ENCODE results near the gene RPL34. TPM values are rescaled to one million over a fixed set of nuclear protein-coding genes. Genes with fewer than 3 reads are reported as not detected.

Gene RPL34
- total RNA-seq, 1 donor from 2014 or later: 1,411 TPM

- peaks cover 5% of the 10 kb centered on the region for H3K9me3 Mint-ChIP-seq
- H3K4me1 Mint-ChIP-seq: no peaks in the 10 kb centered on the region
- no peaks in the 10 kb centered on the region for H3K27me3 Mint-ChIP-seq
- intact Hi-C loops (cut with micrococcal nuclease): no loop called here
- H3K4me3 Mint-ChIP-seq: no peak overlapping the region
- H3K36me3 Mint-ChIP-seq (ENCODE audit: low read depth): peaks cover 11% of the 10 kb centered on the region
- DNase-seq: no peak
- no peak overlapping the region for H3K27ac Mint-ChIP-seq
Observed at GRCh38 chr4:108607079-108607815, 13.1 kb upstream of the RPL34 start.

GRCh38 chr4:108611365-108611764 lies 9.0 kb upstream of the RPL34 start:
- peaks cover 26% of the 10 kb centered on the region for H3K36me3 Mint-ChIP-seq (ENCODE audit: low read depth)
- H3K4me3 Mint-ChIP-seq: no peak overlapping the region
- intact Hi-C loops (cut with micrococcal nuclease): no loop called here
- H3K27ac Mint-ChIP-seq: no peak overlapping the region
- H3K27me3 Mint-ChIP-seq: no peaks in the 10 kb centered on the region
- DNase-seq: no peak
- H3K4me1 Mint-ChIP-seq: peaks cover 2% of the 10 kb centered on the region
- peaks cover 11% of the 10 kb centered on the region for H3K9me3 Mint-ChIP-seq

- Mint-ChIP-seq H3K27me3 (no peaks in the 10 kb centered on the region), H3K4me1 (peaks cover 2% of the 10 kb centered on the region), H3K4me3 (no peak overlapping the region), H3K9me3 (peaks cover 8% of the 10 kb centered on the region), H3K36me3 (ENCODE audit: low read depth) (peaks cover 28% of the 10 kb centered on the region), H3K27ac (no peak overlapping the region)
- no peak for DNase-seq
- intact Hi-C loops (cut with micrococcal nuclease): no loop called here
Observed at GRCh38 chr4:108612365-108612764, 8.0 kb upstream of the RPL34 start.

- H3K36me3 Mint-ChIP-seq (ENCODE audit: low read depth): peaks cover 68% of the 10 kb centered on the region
- H3K4me3 Mint-ChIP-seq: peak overlapping the region; percentile 93
Observed at GRCh38 chr4:108619372-108620100, 840 bp upstream of the RPL34 start.

GRCh38 chr4:108620933-108621905 lies 843 bp downstream of the RPL34 start:
- peaks cover 7% of the 10 kb centered on the region for H3K9me3 Mint-ChIP-seq
- DNase-seq: no peak
- peaks cover 43% of the 10 kb centered on the region for H3K4me1 Mint-ChIP-seq
- H3K4me3 Mint-ChIP-seq: peak overlapping the region; percentile 93
- H3K27me3 Mint-ChIP-seq: no peaks in the 10 kb centered on the region
- peak overlapping the region; percentile 96 for H3K27ac Mint-ChIP-seq
- intact Hi-C loops (cut with micrococcal nuclease): loop anchor here (1.0 to 10.0 kb wide), 7 partner anchors 29 to 1194 kb away; partner anchors contain the start of genes GAR1, HADH, OSTC and PAPSS1
- peaks cover 74% of the 10 kb centered on the region for H3K36me3 Mint-ChIP-seq (ENCODE audit: low read depth)

More at GRCh38 chr4:108619372-108620100, 840 bp upstream of the RPL34 start:
- Mint-ChIP-seq H3K27ac (peak overlapping the region; percentile 96), H3K27me3 (no peaks in the 10 kb centered on the region), H3K9me3 (peaks cover 9% of the 10 kb centered on the region), H3K4me1 (peaks cover 38% of the 10 kb centered on the region)
- peak; percentile 83 for DNase-seq
- intact Hi-C loops (cut with micrococcal nuclease): loop anchor here (1.0 to 10.0 kb wide), 7 partner anchors 31 to 1195 kb away; partner anchors contain the start of genes GAR1, HADH, OSTC and PAPSS1

- no peaks in the 10 kb centered on the region for H3K27me3 Mint-ChIP-seq
- H3K27ac Mint-ChIP-seq: peak overlapping the region; percentile 48
- peaks cover 72% of the 10 kb centered on the region for H3K36me3 Mint-ChIP-seq (ENCODE audit: low read depth)
- peaks cover 4% of the 10 kb centered on the region for H3K9me3 Mint-ChIP-seq
- no peak for DNase-seq
- intact Hi-C loops (cut with micrococcal nuclease): loop anchor here (10.0 kb wide), 1 partner anchor 1193 kb away; the partner anchor contains the start of gene GAR1
- peak overlapping the region; percentile 93 for H3K4me3 Mint-ChIP-seq
- H3K4me1 Mint-ChIP-seq: peaks cover 46% of the 10 kb centered on the region
Observed at GRCh38 chr4:108622022-108622421, 1.6 kb downstream of the RPL34 start.

- H3K9me3 Mint-ChIP-seq: peaks cover 4% of the 10 kb centered on the region
- intact Hi-C loops (cut with micrococcal nuclease): loop anchor here (10.0 kb wide), 1 partner anchor 1192 kb away; the partner anchor contains the start of gene GAR1
- H3K4me3 Mint-ChIP-seq: peak overlapping the region; percentile 93
- H3K36me3 Mint-ChIP-seq (ENCODE audit: low read depth): peaks cover 73% of the 10 kb centered on the region
- H3K4me1 Mint-ChIP-seq: peaks cover 46% of the 10 kb centered on the region
- no peak for DNase-seq
- peak overlapping the region; percentile 62 for H3K27ac Mint-ChIP-seq
- no peaks in the 10 kb centered on the region for H3K27me3 Mint-ChIP-seq
Observed at GRCh38 chr4:108622828-108623227, 2.5 kb downstream of the RPL34 start.

GRCh38 chr4:108624263-108625056 lies 4.1 kb downstream of the RPL34 start:
- intact Hi-C loops (cut with micrococcal nuclease): loop anchor here (10.0 kb wide), 1 partner anchor 1190 kb away; the partner anchor contains the start of gene GAR1
- Mint-ChIP-seq H3K36me3 (ENCODE audit: low read depth) (peaks cover 76% of the 10 kb centered on the region), H3K4me1 (peaks cover 40% of the 10 kb centered on the region), H3K27me3 (no peaks in the 10 kb centered on the region), H3K4me3 (peak overlapping the region; percentile 93), H3K9me3 (no peaks in the 10 kb centered on the region), H3K27ac (peak overlapping the region; percentile 51)
- DNase-seq: no peak

- Mint-ChIP-seq H3K9me3 (no peaks in the 10 kb centered on the region), H3K27me3 (no peaks in the 10 kb centered on the region), H3K4me3 (no peak overlapping the region), H3K27ac (no peak overlapping the region), H3K36me3 (ENCODE audit: low read depth) (peaks cover 81% of the 10 kb centered on the region), H3K4me1 (peaks cover 30% of the 10 kb centered on the region)
- intact Hi-C loops (cut with micrococcal nuclease): loop anchor here (10.0 kb wide), 1 partner anchor 1189 kb away; the partner anchor contains the start of gene GAR1
- DNase-seq: no peak
Observed at GRCh38 chr4:108626056-108626455, 5.7 kb downstream of the RPL34 start.

- no peak for DNase-seq
- Mint-ChIP-seq H3K36me3 (ENCODE audit: low read depth) (peaks cover 74% of the 10 kb centered on the region), H3K27me3 (no peaks in the 10 kb centered on the region), H3K4me3 (no peak overlapping the region), H3K9me3 (no peaks in the 10 kb centered on the region), H3K27ac (no peak overlapping the region), H3K4me1 (peaks cover 21% of the 10 kb centered on the region)
- intact Hi-C loops (cut with micrococcal nuclease): loop anchor here (10.0 kb wide), 1 partner anchor 1186 kb away; the partner anchor contains the start of gene GAR1
Observed at GRCh38 chr4:108628411-108628810, 8.0 kb downstream of the RPL34 start.

GRCh38 chr4:108635070-108635655 lies 14.8 kb downstream of the RPL34 start:
- DNase-seq: no peak
- no peaks in the 10 kb centered on the region for H3K4me1 Mint-ChIP-seq
- no peak overlapping the region for H3K27ac Mint-ChIP-seq
- intact Hi-C loops (cut with micrococcal nuclease): no loop called here
- H3K27me3 Mint-ChIP-seq: no peaks in the 10 kb centered on the region
- H3K36me3 Mint-ChIP-seq (ENCODE audit: low read depth): peaks cover 53% of the 10 kb centered on the region
- no peaks in the 10 kb centered on the region for H3K9me3 Mint-ChIP-seq
- no peak overlapping the region for H3K4me3 Mint-ChIP-seq

- intact Hi-C loops (cut with micrococcal nuclease): no loop called here
- Mint-ChIP-seq H3K36me3 (ENCODE audit: low read depth) (peaks cover 48% of the 10 kb centered on the region), H3K4me3 (no peak overlapping the region), H3K4me1 (no peaks in the 10 kb centered on the region), H3K9me3 (no peaks in the 10 kb centered on the region), H3K27me3 (no peaks in the 10 kb centered on the region), H3K27ac (no peak overlapping the region)
- no peak for DNase-seq
Observed at GRCh38 chr4:108636246-108636645, 15.9 kb downstream of the RPL34 start.
